Measurements from ENCODE around the gene KRTAP10-12. TPM values are rescaled to one million over a fixed set of nuclear protein-coding genes. Genes with fewer than 3 reads are reported as not detected.
A peak's percentile ranks its signal among the peaks of the same experiment; 100 is the strongest.

Gene KRTAP10-12
- total RNA-seq, 2 experiments from 2014 or later = not detected

- ATAC-seq (ENCODE audit: poor library complexity) (peak; percentile 51), DNase-seq (peak in 5 of 14 experiments; percentile 8 to 48 (median 26))
- Histone ChIP-seq H3K4me3 (ENCODE audit: low read length) (peak overlapping the region; percentile 42), H3K36me3 (ENCODE audit: insufficient read depth, low read length) (no peaks in the 10 kb centered on the region), H3K27ac (ENCODE audit: low read depth in 1 of 2, low read length in 2 of 2) (no peak overlapping the region), H3K4me1 (ENCODE audit: insufficient read depth, low read length) (peaks cover 17% of the 10 kb centered on the region), H3K9me3 (ENCODE audit: control insufficient read depth in 1 of 2, insufficient read depth in 1 of 2, low read length in 2 of 2) (peaks cover 0 to 17% of the 10 kb centered on the region in 2 experiments), H3K27me3 (ENCODE audit: control insufficient read depth in 1 of 2, insufficient read depth in 2 of 2, low read length in 2 of 2) (peaks cover 17 to 39% of the 10 kb centered on the region in 2 experiments)
- Mint-ChIP-seq H3K36me3 (ENCODE audit: low read depth) (no peaks in the 10 kb centered on the region), H3K9me3 (no peaks in the 10 kb centered on the region), H3K27me3 (peaks cover 60% of the 10 kb centered on the region), H3K4me1 (ENCODE audit: low read depth) (peaks cover 10% of the 10 kb centered on the region), H3K4me3 (peak overlapping the region; percentile 59), H3K27ac (no peak overlapping the region)
- POLR2A ChIA-PET = interaction anchor here (0.8 to 1.4 kb wide), 3 partner anchors 19 to 384 kb away, joined by 3 to 9 read pairs (median 4); partner anchors contain the start of genes CFAP410 and KRTAP12-3
- intact Hi-C loops (cut with DNase I, micrococcal nuclease) = loop anchor here in 1 of 2 experiments (5.0 kb wide), 1 partner anchor 106 kb away; no protein-coding TSS in a partner anchor
- CTCF ChIA-PET = no interaction called here
- TF ChIP-seq, protein P1, sequence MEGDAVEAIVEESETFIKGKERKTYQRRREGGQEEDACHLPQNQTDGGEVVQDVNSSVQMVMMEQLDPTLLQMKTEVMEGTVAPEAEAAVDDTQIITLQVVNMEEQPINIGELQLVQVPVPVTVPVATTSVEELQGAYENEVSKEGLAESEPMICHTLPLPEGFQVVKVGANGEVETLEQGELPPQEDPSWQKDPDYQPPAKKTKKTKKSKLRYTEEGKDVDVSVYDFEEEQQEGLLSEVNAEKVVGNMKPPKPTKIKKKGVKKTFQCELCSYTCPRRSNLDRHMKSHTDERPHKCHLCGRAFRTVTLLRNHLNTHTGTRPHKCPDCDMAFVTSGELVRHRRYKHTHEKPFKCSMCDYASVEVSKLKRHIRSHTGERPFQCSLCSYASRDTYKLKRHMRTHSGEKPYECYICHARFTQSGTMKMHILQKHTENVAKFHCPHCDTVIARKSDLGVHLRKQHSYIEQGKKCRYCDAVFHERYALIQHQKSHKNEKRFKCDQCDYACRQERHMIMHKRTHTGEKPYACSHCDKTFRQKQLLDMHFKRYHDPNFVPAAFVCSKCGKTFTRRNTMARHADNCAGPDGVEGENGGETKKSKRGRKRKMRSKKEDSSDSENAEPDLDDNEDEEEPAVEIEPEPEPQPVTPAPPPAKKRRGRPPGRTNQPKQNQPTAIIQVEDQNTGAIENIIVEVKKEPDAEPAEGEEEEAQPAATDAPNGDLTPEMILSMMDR (IDR thresholded peaks at IDR 0.05) = no peak
These were observed 26.5 kb downstream of the KRTAP10-12 start for GRCh38 chr21:44723177-44724131.

DNA sequence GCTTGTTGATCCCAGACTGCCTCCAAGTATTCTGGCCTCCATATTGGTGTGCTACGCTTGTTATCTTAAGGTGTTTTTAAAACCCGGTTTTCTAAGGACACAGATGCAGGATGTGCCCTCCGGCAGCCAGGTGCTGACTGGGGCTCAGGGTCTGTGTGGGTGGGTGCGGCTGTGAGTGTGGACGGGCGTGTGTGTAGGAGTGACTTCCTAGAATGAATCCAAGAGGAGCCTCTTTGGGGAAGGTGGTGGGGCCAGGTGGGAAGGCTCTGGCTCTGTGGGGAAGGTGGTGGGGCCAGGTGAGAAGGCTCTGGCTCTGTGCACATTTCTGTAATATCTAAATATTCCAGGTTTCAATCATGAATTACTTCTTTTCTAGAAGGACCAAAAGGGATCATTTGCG lies 27.2 kb downstream of the KRTAP10-12 start:
- Mint-ChIP-seq H3K36me3 (ENCODE audit: low read depth) (no peaks in the 10 kb centered on the region), H3K27ac (no peak overlapping the region), H3K9me3 (no peaks in the 10 kb centered on the region), H3K4me3 (peak overlapping the region; percentile 38), H3K27me3 (peaks cover 58% of the 10 kb centered on the region), H3K4me1 (ENCODE audit: low read depth) (peaks cover 10% of the 10 kb centered on the region)
- Histone ChIP-seq H3K4me1 (ENCODE audit: insufficient read depth, low read length) (peaks cover 17% of the 10 kb centered on the region), H3K27ac (ENCODE audit: low read depth in 1 of 2, low read length in 2 of 2) (no peak overlapping the region), H3K27me3 (ENCODE audit: control insufficient read depth in 1 of 2, insufficient read depth in 2 of 2, low read length in 2 of 2) (peaks cover 17 to 33% of the 10 kb centered on the region in 2 experiments), H3K4me3 (ENCODE audit: low read length) (no peak overlapping the region), H3K36me3 (ENCODE audit: insufficient read depth, low read length) (no peaks in the 10 kb centered on the region), H3K9me3 (ENCODE audit: control insufficient read depth in 1 of 2, insufficient read depth in 1 of 2, low read length in 2 of 2) (peaks cover 0 to 17% of the 10 kb centered on the region in 2 experiments)
- intact Hi-C loops (cut with DNase I, micrococcal nuclease) = loop anchor here in 1 of 2 experiments (5.0 kb wide), 1 partner anchor 107 kb away; no protein-coding TSS in a partner anchor
- TF ChIP-seq, protein P1 (IDR thresholded peaks at IDR 0.05) = no peak
- DNase-seq = no peak
- ATAC-seq (ENCODE audit: poor library complexity) = no peak
- CTCF ChIA-PET = no interaction called here
- POLR2A ChIA-PET = no interaction called here

GRCh38 chr21:44724926-44725325 lies 28.0 kb downstream of the KRTAP10-12 start:
- peaks cover 17 to 33% of the 10 kb centered on the region in 2 experiments for H3K27me3 ChIP-seq (ENCODE audit: control insufficient read depth in 1 of 2, insufficient read depth in 2 of 2, low read length in 2 of 2)
- H3K27ac ChIP-seq (ENCODE audit: low read depth in 1 of 2, low read length in 2 of 2) = no peak overlapping the region
- peaks cover 10% of the 10 kb centered on the region for H3K4me1 Mint-ChIP-seq (ENCODE audit: low read depth)
- CTCF ChIA-PET = no interaction called here
- peaks cover 17% of the 10 kb centered on the region for H3K4me1 ChIP-seq (ENCODE audit: insufficient read depth, low read length)
- DNase-seq (no peak), ATAC-seq (ENCODE audit: poor library complexity) (no peak)
- TF ChIP-seq, protein P1 (IDR thresholded peaks at IDR 0.05) = no peak
- H3K36me3 ChIP-seq (ENCODE audit: insufficient read depth, low read length) = no peaks in the 10 kb centered on the region
- H3K27ac Mint-ChIP-seq = no peak overlapping the region
- H3K36me3 Mint-ChIP-seq (ENCODE audit: low read depth) = no peaks in the 10 kb centered on the region
- no peaks in the 10 kb centered on the region for H3K9me3 Mint-ChIP-seq
- intact Hi-C loops (cut with DNase I, micrococcal nuclease) = loop anchor here in 1 of 2 experiments (5.0 kb wide), 1 partner anchor 108 kb away; no protein-coding TSS in a partner anchor
- H3K27me3 Mint-ChIP-seq = peaks cover 51% of the 10 kb centered on the region
- POLR2A ChIA-PET = no interaction called here
- no peak overlapping the region for H3K4me3 Mint-ChIP-seq
- H3K4me3 ChIP-seq (ENCODE audit: low read length) = no peak overlapping the region
- H3K9me3 ChIP-seq (ENCODE audit: control insufficient read depth in 1 of 2, insufficient read depth in 1 of 2, low read length in 2 of 2) = peaks cover 0 to 17% of the 10 kb centered on the region in 2 experiments

Data from CD4-positive, alpha-beta T cell (primary cell).